Hepatocyte (in vitro differentiated cells): Measurements from ENCODE around the gene KHNYN.

ENCODE experiments used
- EZH2 ChIP-seq: fragments of 200-600 bp; sonication (generic); IDR thresholded peaks from 2 replicates; pipeline ENCODE4 v1.6.1; 2016; ENCODE audit warnings: antibody characterized with exemption, mild to moderate bottlenecking, borderline replicate concordance
- EZH2phosphoT487 ChIP-seq: fragments of 200-600 bp; sonication (generic); IDR thresholded peaks from one replicate; pipeline ENCODE4 v1.6.1; 2018; ENCODE audit warnings: antibody characterized with exemption, mild to moderate bottlenecking, low read depth, moderate library complexity; ENCODE audit not compliant: unreplicated experiment, severe bottlenecking
- TF ChIP-seq, protein P1 (sequence below): fragments of 200-600 bp; sonication (generic); IDR thresholded peaks from 2 replicates; pipeline ENCODE4 v1.5.1; 2016; ENCODE audit warnings: antibody characterized with exemption, mild to moderate bottlenecking; ENCODE audit not compliant: poor library complexity

DNA sequence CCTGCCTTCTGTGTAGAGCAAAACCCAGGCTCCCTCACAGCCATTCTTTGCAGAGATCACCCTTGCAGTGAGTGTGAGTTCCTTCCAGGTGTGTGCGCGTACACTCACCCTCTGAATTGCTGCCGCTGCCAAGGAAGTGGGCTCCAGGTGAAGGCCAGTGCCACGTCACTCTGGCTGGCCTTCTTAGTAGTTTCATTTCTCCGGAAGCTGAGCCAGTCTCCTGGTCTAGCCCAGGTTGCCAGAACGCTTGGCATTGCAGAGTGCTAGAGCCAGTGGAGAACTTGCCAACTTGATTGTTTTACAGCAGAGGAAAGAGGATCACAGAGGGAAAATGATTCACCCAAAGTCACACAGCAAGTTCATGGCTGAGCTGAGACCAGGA lies 11.3 kb upstream of the KHNYN start:
- TF ChIP-seq, protein P1, sequence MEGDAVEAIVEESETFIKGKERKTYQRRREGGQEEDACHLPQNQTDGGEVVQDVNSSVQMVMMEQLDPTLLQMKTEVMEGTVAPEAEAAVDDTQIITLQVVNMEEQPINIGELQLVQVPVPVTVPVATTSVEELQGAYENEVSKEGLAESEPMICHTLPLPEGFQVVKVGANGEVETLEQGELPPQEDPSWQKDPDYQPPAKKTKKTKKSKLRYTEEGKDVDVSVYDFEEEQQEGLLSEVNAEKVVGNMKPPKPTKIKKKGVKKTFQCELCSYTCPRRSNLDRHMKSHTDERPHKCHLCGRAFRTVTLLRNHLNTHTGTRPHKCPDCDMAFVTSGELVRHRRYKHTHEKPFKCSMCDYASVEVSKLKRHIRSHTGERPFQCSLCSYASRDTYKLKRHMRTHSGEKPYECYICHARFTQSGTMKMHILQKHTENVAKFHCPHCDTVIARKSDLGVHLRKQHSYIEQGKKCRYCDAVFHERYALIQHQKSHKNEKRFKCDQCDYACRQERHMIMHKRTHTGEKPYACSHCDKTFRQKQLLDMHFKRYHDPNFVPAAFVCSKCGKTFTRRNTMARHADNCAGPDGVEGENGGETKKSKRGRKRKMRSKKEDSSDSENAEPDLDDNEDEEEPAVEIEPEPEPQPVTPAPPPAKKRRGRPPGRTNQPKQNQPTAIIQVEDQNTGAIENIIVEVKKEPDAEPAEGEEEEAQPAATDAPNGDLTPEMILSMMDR, result no peak
- TF ChIP-seq EZH2 (no peak), EZH2phosphoT487 (no peak)
